ENCODE results near the gene ACBD4. TPM values are rescaled to one million over a fixed set of nuclear protein-coding genes. Genes with fewer than 3 reads are reported as not detected.

The ACBD4 gene
- total and polyA plus RNA-seq, 10 of the 15 experiments (the other 5 are each of a cell fraction or from before 2014, with no cell fraction given) = 0.20 to 13.8 (median 6.9) TPM

- no peak for TF ChIP-seq SUZ12 (IDR thresholded peaks at IDR 0.05; ENCODE audit: unreplicated experiment)
- TF ChIP-seq TARDBP (IDR thresholded peaks at IDR 0.05; ENCODE audit: borderline replicate concordance) = no peak
- no peak; the same call in 1 of the 2 replicates for TF ChIP-seq EED (IDR thresholded peaks at IDR 0.05; ENCODE audit: low read depth)
- no peak for TF ChIP-seq NRF1 (conservative IDR thresholded peaks at IDR 0.05; ENCODE audit: low read depth, low read length)
- TF ChIP-seq NFYB (IDR thresholded peaks at IDR 0.05; ENCODE audit: insufficient read depth, low read depth, low read length) = no peak
- TF ChIP-seq EP300 (IDR thresholded peaks at IDR 0.05; ENCODE audit: borderline replicate concordance in 1 of 2, control insufficient read depth in 1 of 2, low read depth in 2 of 2, low read length in 2 of 2) = no peak
- no peak for TF ChIP-seq SP1 (IDR thresholded peaks at IDR 0.05; ENCODE audit: low read depth, low read length)
- TF ChIP-seq CREM (IDR thresholded peaks at IDR 0.05; ENCODE audit: low read depth) = peak; percentile 32; the same call in 1 of the 2 replicates
- no peak for TF ChIP-seq FOS (IDR thresholded peaks at IDR 0.05; ENCODE audit: borderline replicate concordance, extremely low read depth, insufficient read length)
- TF ChIP-seq CHD2 (IDR thresholded peaks at IDR 0.05; ENCODE audit: borderline replicate concordance, low read depth, low read length) = no peak
- no peak for TF ChIP-seq E2F4 (IDR thresholded peaks at IDR 0.05; ENCODE audit: low read depth, low read length)
Observed at GRCh38 chr17:45160447-45161287, 25.2 kb downstream of the ACBD4 start (continued).

Data from GM12878 (cell line).